Sigmoid colon (tissue), 7 donors: ENCODE measurements around the gene IGF2R. TPM values are rescaled to one million over a fixed set of nuclear protein-coding genes. Genes with fewer than 3 reads are reported as not detected.

ENCODE experiments used
- DNase-seq: peaks from one replicate; pipeline ENCODE4 v3.0.0-alpha.2; 2019
- H3K27ac ChIP-seq, 4 donors: fragments of 200-600 bp; sonication (generic); one replicate each; pipeline ENCODE4 v1.5.1; 2016 to 2019; ENCODE audit warnings: mild to moderate bottlenecking in 1 of 4
- H3K27me3 ChIP-seq, 3 donors: fragments of 200-600 bp; sonication (generic); one replicate each; pipeline ENCODE4 v1.5.1; 2019; ENCODE audit warnings: mild to moderate bottlenecking in 1 of 3
- H3K36me3 ChIP-seq, 4 donors: fragments of 200-600 bp; sonication (generic); one replicate each; pipeline ENCODE4 v1.5.1; 2016 to 2019
- H3K4me1 ChIP-seq, 4 donors: fragments of 200-600 bp; sonication (generic); one replicate each; pipeline ENCODE4 v1.5.1; 2017 to 2019
- H3K4me3 ChIP-seq, 4 donors: fragments of 200-600 bp; sonication (generic); one replicate each; pipeline ENCODE4 v1.5.1; 2017 to 2019; ENCODE audit warnings: mild to moderate bottlenecking in 2 of 4, moderate library complexity in 1 of 4
- H3K9me3 ChIP-seq, 4 donors: fragments of 200-600 bp in 3 of 4; sonication (generic) in 3 of 4; one replicate each; pipeline versions ENCODE4 v1.5.1 to v1.6.1; 2013 to 2019
- CTCF ChIP-seq, 4 experiments: fragments of 450-650 bp in 3 of 4; fragments of 200-600 bp in 1 of 4; IDR thresholded peaks; one replicate each; pipeline ENCODE4 v1.5.1; 2016 to 2019; ENCODE audit warnings: antibody characterized with exemption in 4 of 4, mild to moderate bottlenecking in 3 of 4, moderate library complexity in 2 of 4
- EP300 ChIP-seq, 4 donors: sonication (generic); formaldehyde crosslinking; IDR thresholded peaks; one replicate each; pipeline ENCODE4 v1.6.1; 2017; ENCODE audit warnings: antibody characterized with exemption in 4 of 4
- POLR2A ChIP-seq, 2 donors: fragments of 450-650 bp; IDR thresholded peaks; one replicate each; pipeline ENCODE4 v1.6.1; 2016; ENCODE audit warnings: antibody characterized with exemption in 2 of 2, mild to moderate bottlenecking in 2 of 2, moderate library complexity in 2 of 2
- POLR2AphosphoS5 ChIP-seq, 4 donors: sonication (generic); formaldehyde crosslinking; IDR thresholded peaks; one replicate each; pipeline ENCODE4 v1.6.1; 2017; ENCODE audit warnings: antibody characterized with exemption in 4 of 4
- WGBS, 2 donors: extraction: QIAGEN DNeasy Blood & Tissue Kit; methylation state at CpG; one replicate each; pipeline ENCODE4 v1.1.7; 2013; 5-methylcytosine and 5-hydroxymethylcytosine counted together
- intact Hi-C: fragments of 100-400 bp; cut with DNase I; formaldehyde crosslinking; loops from one replicate; pipeline ENCODE4 v1.15.1; 2023
- polyA plus RNA-seq, 3 donors: library from polyadenylated mRNA; stranded (reverse); fragments of 200-250 nt; gene quantifications; one replicate each; pipeline ENCODE4 v1.2.3, GENCODE V29; 2013
- total RNA-seq, 4 donors: library from RNA; depleted of rRNA; stranded (reverse); fragments of >200 nt; gene quantifications; one replicate each; pipeline ENCODE4 v1.1.0, GENCODE V29; 2016
- donor health status: healthy with polysubstance abuse.
- donor health status: Bipolar disorder and iron deficiency.
- donor health status: healthy.

Gene IGF2R
- total and polyA plus RNA-seq, 7 donors = 3.6 to 80.9 (median 41.3) TPM

GRCh38 chr6:159969204-159969912 is 476 bp downstream of the IGF2R start:
- no peaks in the 10 kb centered on the region for H3K27me3 ChIP-seq
- H3K4me3 ChIP-seq = peak overlapping the region; percentile 86 to 98 (median 92)
- TF ChIP-seq CTCF (IDR thresholded peaks at IDR 0.05) (no peak), POLR2A (IDR thresholded peaks at IDR 0.05) (no peak), POLR2AphosphoS5 (IDR thresholded peaks at IDR 0.05) (peak in 1 of 4 donors; percentile 10), EP300 (IDR thresholded peaks at IDR 0.05) (no peak)
- 0 to 1% methylated on average over 91 of the region's 91 CpGs for WGBS, 2 donors
- intact Hi-C loops = loop anchor here (2.0 to 5.0 kb wide), 4 partner anchors 61 to 277 kb away; partner anchors contain the start of genes MRPL18 and SOD2
- no peaks in the 10 kb centered on the region for H3K9me3 ChIP-seq
- peaks cover 0 to 43% (median 26%) of the 10 kb centered on the region in 4 donors for H3K4me1 ChIP-seq
- peak; percentile 76 for DNase-seq
- no peaks in the 10 kb centered on the region for H3K36me3 ChIP-seq
- H3K27ac ChIP-seq = peak overlapping the region; percentile 83 to 94 (median 89)

- TF ChIP-seq EP300 (IDR thresholded peaks at IDR 0.05) (no peak), CTCF (IDR thresholded peaks at IDR 0.05) (no peak), POLR2A (IDR thresholded peaks at IDR 0.05) (no peak), POLR2AphosphoS5 (IDR thresholded peaks at IDR 0.05) (peak in 1 of 4 donors; percentile 67)
- intact Hi-C loops = loop anchor here (2.0 to 5.0 kb wide), 4 partner anchors 61 to 278 kb away; partner anchors contain the start of genes MRPL18 and SOD2
- DNase-seq = peak; percentile 82
- H3K9me3 ChIP-seq = no peaks in the 10 kb centered on the region
- no peaks in the 10 kb centered on the region for H3K27me3 ChIP-seq
- H3K36me3 ChIP-seq = no peaks in the 10 kb centered on the region
- 3 to 15% methylated on average over 8 of the region's 8 CpGs for WGBS, 2 donors
- H3K4me3 ChIP-seq = peak overlapping the region; percentile 86 to 98 (median 92)
- peak overlapping the region; percentile 83 to 94 (median 89) for H3K27ac ChIP-seq
- H3K4me1 ChIP-seq = peaks cover 0 to 43% (median 28%) of the 10 kb centered on the region in 4 donors
Measured at GRCh38 chr6:159969921-159970320, 1.0 kb downstream of the IGF2R start.

GRCh38 chr6:159970659-159971063 is 1.8 kb downstream of the IGF2R start:
- H3K4me3 ChIP-seq = peak overlapping the region in 2 of 4 donors; percentile 97 to 98
- H3K27ac ChIP-seq = peak overlapping the region in 3 of 4 donors; percentile 88 to 94 (median 90)
- 89 to 93% methylated on average over 18 of the region's 18 CpGs for WGBS, 2 donors
- DNase-seq = no peak
- TF ChIP-seq POLR2A (IDR thresholded peaks at IDR 0.05) = no peak
- no peak for TF ChIP-seq POLR2AphosphoS5 (IDR thresholded peaks at IDR 0.05)
- no peak for TF ChIP-seq EP300 (IDR thresholded peaks at IDR 0.05)
- no peak for TF ChIP-seq CTCF (IDR thresholded peaks at IDR 0.05)
- no peaks in the 10 kb centered on the region for H3K36me3 ChIP-seq
- no peaks in the 10 kb centered on the region for H3K9me3 ChIP-seq
- no peaks in the 10 kb centered on the region for H3K27me3 ChIP-seq
- peaks cover 0 to 43% (median 28%) of the 10 kb centered on the region in 4 donors for H3K4me1 ChIP-seq
- intact Hi-C loops = no loop called here

DNA sequence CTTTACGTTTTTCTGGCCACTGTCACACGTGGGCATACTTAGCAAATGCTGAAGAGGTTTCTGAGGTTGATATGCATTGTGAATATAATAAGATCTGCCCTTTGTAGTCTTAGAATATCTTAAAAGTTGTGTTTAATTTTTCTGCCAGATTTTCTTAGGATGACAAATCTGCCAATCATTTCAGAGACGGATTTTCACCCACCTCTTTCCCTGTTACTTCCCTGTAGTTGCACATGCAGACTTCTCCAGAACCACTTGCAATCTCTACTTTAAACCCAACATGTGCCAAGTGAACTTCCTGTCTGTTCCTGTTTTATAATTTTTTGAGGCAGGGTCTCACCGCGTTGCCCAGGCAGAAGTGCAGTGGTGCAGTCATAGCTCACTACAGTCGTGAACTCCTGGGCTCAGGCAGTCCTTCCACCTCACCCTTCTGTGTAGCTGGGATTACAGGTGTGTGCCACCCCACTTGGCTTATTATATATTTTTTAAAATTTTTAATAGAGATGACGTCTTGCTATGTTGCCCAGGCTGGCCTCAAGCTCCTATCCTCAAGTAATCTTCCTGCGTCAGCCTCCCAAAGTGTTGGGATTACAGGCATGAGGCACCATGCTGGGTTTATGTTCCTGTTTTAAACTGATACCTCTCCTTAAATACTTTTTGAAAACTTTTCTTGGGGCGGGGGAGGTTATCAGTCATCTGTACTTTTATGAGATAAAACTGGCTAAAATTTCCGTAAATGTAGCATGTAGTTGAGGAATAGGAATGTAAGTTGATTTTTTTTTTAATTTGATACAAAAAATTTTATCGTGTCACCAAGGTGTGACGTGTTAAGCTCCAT is 2.7 kb downstream of the IGF2R start:
- Histone ChIP-seq H3K4me1 (peaks cover 0 to 43% (median 28%) of the 10 kb centered on the region in 4 donors), H3K36me3 (no peaks in the 10 kb centered on the region), H3K27me3 (no peaks in the 10 kb centered on the region), H3K4me3 (no peak overlapping the region), H3K9me3 (no peaks in the 10 kb centered on the region), H3K27ac (no peak overlapping the region)
- WGBS, 2 donors = 91 to 92% methylated on average over 12 of the region's 12 CpGs
- TF ChIP-seq POLR2AphosphoS5 (IDR thresholded peaks at IDR 0.05) (no peak), CTCF (IDR thresholded peaks at IDR 0.05) (no peak), EP300 (IDR thresholded peaks at IDR 0.05) (no peak), POLR2A (IDR thresholded peaks at IDR 0.05) (no peak)
- DNase-seq = no peak
- intact Hi-C loops = no loop called here
